GM18507 (cell line): ENCODE measurements around the gene SMTNL2.
"Not testable (repeated sequence)": the region's sequence is repeated elsewhere in the genome, so short reads cannot be mapped to it uniquely, and the experiment has no call there.

Source experiments
- DNase-seq: peaks from one replicate; pipeline ENCODE4 v3.0.0; 2011; ENCODE audit warnings: low read depth; ENCODE audit not compliant: insufficient read length; ENCODE audit errors: extremely low spot score
- FAIRE-seq: peaks from 2 replicates; lab custom pipeline; 2011; peaks lifted over from hg19 to GRCh38; lab: Jason Lieb, UNC

The SMTNL2 gene

DNA sequence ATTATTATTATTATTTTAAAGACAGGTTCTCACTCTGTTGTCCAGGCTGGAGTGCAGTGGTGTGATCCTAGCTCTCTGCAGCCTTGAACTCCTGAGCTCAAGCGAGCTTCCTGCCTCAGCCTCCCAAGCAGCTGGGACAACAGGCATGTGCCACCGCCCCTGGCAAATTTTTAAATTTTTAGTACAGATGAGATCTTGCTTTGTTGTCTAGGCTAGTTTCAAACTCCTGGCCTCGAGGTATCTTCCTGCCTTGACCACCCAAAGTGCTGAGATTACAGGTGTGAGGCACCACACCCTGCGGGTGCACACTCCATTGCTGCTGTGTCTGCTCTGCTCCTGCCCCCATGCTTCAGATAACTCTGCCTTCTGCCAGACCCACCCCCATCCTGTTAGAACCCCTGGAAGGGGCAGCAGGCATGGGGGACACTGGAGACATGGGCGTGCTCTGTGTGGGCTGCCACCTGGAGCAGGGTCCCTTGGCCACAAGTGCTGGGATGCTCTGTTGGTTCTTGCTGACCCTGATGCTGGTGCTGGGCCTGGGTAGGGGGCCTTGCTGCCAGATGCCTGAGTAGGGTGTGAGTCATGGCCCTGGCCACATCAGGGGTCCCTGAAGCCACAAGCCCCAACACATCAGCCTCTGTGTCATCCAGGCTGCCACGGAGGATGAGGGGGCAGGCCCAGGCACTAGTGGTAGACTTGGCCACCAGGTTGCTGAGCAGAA lies 26.5 kb upstream of the SMTNL2 start:
- FAIRE-seq: no peak
- no peak for DNase-seq

DNA sequence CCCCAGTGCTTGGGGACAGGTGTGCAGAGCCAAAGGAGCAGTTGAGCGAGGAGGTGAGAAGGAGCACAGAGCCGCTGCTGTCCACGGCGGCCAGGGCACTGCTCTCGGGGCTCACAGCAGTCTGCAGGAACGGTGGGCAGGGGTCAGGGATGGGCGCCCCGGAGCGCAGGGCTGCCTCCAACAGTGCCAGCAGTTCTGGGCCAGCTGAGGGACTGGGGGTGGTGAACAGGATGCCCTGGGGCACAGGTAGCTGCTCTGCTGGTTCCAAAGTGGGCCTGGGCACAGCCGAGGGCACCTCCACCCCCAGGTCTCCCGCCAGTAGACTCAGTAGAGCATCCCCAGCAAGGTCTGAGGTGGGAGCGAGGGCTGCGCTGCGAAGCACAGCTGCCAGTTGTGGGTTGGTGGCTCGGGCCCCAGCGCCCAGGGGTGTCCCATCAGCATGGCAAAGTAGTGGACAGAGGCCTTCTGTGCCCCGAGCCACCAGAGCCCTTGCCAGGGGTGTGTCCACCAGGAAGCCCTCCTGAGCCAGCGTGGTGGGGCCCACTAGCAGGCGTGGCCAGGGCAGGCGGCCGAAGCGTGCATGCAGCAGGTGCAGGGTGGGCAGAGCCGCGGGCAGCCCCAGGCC lies 25.9 kb upstream of the SMTNL2 start:
- DNase-seq (no peak), FAIRE-seq (no peak)

DNA sequence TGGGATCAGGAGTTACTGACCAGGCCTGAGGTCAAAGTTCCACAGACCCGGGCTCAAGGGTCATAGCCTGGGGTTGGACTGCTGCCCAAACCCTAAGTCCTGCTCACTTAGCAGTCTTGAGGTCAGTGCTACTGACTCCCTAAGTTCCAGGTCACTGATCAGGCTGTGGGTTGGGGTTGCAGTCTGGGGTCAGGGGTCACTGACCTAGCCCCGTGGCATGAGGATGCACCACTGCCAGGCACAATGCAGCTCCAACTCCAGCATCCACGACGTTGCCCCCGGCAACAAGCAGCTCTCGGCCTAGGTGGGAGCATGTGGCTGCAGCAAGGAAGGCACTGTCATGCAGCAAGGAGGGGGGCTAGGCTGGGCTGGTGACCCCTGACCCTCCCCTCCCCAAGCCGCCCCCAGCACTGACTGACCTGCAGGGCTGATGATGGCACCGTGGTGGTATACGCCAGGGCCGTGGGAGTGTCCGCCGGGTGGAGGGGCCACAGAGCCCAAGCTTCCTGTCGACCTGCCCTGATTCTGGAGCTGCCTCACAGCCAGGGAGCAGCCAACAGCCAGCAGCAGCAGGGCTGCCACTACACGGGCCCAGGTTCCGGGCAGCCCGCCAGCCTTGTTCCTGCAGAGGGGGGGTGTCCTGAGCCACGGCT lies 25.1 kb upstream of the SMTNL2 start:
- FAIRE-seq (no peak), DNase-seq (no peak)

DNA sequence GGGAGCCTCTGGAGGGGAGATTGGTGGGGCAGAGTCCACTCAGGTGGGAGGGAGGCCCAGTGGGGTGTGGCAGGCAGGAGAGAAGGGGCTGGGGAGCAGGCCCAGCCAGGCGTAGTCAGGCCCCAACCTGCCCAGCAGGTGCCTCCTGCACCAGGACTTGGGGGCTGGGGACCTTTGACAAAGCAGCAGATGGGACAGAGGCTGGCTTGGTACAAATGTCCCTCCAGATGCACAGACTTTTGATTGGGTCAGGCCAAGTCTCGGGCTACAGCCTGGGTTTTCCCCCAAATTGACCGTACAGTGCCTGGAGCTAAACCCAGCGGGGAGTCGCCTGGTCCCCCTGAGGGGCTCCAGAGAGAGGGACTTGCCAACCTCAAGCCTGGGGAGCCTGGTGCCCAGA lies 24.4 kb upstream of the SMTNL2 start:
- DNase-seq (no peak), FAIRE-seq (no peak)

DNA sequence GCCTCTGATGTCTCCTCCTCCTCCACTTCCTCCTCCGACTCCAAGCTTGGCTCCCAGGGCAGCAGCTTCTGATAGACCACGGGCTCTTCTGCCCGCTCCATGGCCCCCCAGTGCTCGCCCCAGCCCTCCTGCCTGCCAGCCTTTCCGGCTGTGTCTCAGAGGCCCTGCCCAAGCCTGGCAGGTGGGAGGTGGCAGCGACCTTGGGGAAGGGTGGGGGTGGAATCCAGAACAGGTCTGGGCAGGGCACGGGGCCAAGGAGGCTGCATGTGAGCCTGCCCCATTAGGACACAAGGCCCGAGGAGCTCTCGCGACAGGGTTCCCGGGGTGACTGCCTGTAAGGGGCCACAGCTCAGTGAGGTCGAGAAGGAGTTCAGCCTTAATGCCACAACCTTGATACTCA lies 23.9 kb upstream of the SMTNL2 start, which contains the start of gene GGT6:
Gene GGT6, minus strand, starts transcription at position 157 of the 400 bp plus-strand sequence. Its CDS starts 56 bp downstream, at position 101.
- FAIRE-seq (no peak), DNase-seq (no peak)

DNA sequence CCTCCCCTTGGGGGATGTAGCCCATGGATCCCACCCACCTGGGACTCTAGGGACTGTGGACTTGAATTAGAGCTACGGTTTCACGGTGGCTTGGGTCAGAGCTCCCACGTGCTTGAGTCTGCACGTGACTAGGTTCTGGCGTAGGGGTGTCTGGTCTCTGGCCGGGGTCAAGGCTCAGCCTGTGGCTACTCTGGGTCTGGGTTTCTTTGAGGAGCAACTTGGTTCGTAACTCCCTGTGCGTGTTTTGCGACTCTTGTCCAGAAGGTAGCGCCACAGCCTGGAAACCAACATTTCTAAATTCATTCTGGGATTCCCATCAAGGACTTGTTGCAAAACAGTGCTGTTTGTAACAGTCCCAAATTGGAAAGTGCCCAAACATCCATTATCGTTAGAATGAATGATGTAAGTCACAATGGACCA lies 23.5 kb upstream of the SMTNL2 start:
- no peak for FAIRE-seq
- DNase-seq: no peak

DNA sequence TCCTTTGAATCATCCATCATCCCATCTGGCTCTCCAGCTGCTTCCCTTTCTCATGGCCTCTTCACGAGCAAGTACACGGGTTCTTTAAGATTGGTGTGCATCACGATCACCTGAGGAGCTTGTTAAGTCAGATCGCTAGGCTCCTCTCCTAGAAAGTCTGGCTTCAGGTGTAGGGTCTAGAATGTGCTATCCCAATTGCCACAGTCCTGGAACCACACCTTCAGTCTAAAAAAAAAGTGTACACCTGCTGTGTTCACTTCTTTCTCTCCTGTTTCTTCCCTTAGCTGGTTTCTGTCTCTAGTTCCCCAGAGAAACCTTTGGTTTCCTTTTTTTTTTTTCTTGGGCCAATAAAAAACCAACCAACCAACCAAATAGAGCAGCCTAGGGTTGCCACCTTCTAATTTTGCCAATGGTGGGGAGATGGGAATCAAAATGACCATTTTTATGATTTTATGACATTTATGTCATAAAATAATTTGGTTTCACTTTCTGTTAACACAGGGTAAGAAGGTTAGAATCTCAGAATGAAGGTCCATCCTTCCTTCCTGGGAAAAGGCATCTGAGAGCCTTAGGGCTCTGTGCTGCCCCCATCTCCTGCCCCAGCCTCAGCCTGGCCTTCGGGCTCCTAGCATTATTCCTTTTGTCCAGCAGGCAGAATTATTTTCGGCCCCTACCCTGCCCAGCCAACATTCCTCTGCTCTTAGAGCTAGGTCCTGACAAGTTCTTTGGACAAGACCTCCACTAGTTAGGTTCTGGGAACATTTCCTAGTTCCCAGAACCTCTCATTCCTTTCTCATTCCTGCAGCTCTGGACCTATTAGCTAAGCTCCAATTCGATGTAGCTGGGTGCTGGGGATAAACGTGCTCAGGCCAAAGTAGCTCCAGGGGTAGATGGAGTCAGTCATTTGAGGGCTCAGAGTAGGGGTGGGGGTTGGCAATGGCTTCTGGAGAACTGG lies 22.0 kb upstream of the SMTNL2 start:
- no peak for DNase-seq
- peak; percentile 71 for FAIRE-seq

DNA sequence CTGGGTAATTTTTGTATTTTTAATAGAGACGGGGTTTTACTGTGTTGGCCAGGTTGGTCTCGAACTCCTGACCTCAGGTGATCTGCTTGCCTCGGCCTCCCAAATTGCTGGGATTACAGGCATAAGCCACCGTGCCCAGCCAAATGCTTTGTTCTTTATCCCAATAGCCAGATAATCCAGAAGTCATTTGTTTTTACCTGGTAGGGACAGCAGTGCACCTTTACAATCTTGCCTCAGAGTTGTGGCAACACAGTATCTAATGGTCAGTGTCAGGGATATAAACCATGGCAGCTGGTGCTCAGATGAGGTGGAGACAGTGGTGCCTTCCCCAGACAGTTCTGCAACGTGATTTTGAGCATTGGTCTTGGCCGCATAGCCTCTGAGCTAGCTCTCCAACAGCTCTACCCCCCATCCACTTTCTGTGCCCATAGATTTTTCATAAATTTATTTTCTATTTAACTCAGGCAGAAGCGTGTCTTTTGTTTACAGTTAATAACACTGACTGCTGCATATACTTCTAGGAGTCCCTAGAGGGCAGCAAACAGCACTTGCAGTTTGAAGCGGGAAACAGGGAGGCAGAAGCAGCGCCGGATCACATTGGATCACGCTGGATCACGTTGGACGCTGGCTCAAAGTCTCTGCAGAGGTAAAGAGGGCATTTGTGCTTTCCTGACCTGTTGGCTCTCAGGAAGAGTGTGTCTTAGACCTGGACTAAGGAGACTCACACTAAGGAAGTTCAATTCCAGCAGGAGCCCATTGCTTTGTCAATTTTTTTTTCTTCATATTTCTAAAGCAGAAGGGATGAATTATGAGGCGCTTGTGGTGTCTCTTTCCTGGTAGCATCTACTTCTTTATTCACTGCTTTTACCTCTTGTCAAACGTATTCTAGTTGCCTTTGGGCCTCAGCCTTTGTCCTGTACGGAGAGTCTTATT lies 18.9 kb upstream of the SMTNL2 start:
- DNase-seq (peak; percentile 44), FAIRE-seq (peak; percentile 88)

DNA sequence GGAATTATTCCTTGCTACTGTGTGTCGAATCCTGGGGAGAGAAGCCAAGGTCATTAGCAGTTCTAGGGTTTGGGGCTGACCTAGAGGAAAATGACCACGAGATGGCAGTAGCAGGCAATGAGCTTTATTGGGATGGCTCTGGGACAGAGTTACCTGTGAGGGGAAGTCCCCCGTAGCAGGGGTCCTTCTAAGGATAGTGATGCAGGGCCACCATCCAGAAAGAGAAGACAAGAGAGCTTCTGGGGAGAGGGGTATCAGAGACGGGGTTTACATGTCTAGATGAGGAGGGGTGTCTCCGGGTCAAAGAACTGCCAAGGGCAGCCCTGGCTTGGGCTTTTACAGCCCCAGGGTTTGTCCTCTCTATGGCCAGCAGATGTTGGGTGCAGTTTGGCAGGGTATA lies 17.5 kb upstream of the SMTNL2 start:
- DNase-seq (peak; percentile 44), FAIRE-seq (peak; percentile 72)

DNA sequence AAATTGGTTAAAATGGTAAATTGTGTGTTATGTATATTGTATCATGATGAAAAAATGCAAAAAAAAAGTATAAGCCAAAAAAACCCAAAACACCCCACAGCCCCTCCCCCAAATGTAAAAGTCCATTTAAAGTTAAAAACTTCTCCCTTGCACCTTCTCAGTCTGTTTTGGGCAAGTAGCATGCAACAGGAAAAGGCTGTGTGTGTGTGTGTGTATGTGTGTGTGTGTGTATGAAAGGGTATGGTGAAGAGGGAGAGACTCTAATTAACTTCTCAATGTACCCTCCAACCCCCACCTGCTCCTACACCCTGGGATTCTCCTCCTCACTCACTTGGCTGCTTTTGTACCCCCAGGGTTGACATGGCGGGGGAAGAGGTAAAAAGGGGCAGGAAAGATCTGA lies 14.7 kb upstream of the SMTNL2 start:
- FAIRE-seq: no peak
- DNase-seq: no peak

DNA sequence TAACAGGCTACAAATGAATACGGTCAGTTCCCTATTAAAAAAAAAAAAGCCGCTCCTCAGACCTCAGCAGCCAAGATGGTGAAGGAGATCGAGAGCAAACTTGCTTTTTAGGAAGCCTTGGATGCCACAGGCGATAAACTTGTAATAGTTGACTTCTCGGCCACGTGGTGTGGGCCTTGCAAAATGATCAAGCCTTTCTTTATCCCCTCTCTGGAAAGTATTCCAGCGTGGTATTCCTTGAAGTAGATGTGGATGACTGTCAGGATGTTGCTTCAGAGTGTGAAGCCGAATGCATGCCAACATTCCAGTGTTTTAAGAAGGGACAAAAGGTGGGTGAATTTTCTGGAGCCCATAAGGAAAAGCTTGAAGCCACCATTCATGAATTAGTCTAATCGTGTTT lies 12.2 kb upstream of the SMTNL2 start:
- no peak for FAIRE-seq
- DNase-seq: no peak

DNA sequence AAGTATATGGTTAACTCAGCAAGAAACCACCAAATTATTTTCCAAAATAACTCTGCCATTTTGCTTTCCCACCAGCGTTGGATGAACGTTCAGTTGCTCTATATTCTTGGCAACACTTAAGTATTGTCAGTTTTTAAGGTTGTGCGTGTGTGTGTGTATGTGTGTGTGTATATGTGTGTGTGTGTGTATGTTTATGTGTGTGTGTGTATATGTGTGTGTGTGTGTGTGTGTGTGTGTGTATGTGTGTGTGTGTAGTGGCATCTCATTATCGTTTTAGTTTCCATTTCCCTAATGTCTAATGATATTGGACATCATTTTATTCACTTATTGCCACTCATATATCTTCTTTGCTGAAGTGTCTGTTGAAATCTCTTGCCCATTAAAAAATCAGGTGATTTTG lies 11.2 kb upstream of the SMTNL2 start:
- no peak for FAIRE-seq
- DNase-seq: no peak

DNA sequence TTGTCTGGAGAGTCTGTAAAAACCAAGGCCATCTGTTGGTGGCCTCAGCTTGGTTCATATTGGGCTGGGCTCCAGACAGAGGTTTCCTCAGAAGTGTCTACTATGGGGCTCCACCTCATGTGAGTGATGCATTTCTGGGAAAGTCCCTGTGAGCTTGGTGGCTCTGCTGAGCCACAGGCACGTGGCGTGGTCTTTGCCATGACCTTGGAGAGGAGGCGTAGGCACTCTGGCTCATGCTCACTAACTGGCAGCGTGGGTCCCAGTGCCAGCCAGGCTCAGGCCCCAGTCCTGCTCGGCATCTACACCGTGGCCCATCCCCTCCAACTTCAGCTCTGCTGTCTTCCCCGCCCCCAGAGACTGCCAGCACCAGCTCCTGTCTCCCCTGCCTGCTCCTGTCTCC lies 10.7 kb upstream of the SMTNL2 start:
- DNase-seq (no peak), FAIRE-seq (peak; percentile 47)

DNA sequence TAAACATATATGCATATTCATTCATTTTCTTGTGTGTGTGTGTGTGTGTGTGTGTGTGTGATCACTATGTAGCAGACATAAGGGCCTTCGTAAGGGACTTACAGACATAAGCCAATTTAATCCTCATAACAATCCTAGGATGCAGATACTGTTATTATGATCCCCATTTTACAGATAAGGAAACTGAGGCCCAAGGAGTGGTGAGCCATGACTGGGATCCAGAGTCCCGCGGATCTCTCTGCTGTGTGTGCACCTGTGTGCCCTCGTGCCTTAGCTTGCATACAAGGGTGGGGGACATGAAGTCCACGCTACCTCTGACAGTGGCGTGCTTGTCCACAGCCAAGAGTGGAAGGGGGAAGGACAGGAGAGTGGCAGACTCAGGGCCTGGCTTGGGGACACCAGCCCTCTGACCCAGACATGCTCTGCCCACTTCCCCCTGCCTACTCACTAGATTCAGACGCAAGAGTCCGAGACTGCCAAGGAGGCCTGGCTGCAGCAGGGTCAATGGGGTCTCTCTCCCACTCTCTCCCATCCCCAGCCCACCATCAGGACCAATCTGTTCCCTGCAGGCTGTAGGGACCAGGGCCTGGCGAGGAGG lies 9.8 kb upstream of the SMTNL2 start:
- no peak for DNase-seq
- FAIRE-seq: no peak

DNA sequence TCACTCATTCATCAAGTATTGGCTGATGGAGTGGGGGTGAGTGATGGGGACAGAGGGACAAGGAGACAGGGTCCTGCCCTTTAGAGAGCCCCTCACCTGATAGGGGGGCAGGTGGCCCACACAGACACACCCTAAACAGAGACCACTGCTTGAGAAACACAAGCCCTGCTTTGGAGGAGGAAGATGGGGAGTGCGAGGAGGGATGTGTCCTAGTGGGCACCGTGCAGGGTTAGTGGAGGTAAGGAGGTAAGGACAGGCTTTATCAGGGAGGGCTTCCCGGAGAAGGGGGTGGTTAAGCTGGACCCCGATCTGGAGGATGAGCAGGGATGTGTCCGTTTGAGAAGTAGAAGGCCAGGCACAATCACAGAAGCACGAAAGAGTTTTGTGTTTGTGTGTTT lies 8.2 kb upstream of the SMTNL2 start:
- DNase-seq: no peak
- no peak for FAIRE-seq

DNA sequence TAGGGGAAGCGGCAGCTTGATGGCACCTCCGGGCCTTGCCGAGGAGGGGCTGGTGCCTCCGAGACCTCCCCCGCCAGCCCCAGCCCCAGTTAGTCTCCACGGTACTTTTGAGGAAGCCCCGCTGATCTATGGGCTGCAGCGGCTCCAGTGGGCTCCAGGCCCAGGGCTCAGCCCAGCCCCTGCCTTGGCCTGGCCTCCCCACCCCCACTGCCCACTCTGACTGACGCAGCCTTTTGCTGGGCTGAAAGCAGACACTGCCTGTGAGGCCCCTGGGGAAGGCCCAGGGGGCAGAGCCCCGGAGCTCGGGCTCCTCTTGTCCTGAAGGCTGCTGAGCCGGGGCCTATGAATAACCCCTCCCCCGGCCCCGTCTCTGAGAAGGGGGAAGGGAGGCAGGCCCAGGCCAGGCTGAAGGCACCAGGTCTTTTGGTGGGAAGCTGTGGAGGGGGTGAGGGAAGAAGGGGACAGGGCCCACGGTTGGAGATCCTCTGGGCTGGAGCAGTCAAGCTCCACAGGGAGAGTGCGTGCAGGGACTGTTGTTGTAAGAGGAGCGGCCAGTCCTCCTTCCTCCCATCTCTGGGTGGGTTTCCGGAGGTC lies 7.5 kb upstream of the SMTNL2 start:
- DNase-seq (no peak), FAIRE-seq (no peak)

DNA sequence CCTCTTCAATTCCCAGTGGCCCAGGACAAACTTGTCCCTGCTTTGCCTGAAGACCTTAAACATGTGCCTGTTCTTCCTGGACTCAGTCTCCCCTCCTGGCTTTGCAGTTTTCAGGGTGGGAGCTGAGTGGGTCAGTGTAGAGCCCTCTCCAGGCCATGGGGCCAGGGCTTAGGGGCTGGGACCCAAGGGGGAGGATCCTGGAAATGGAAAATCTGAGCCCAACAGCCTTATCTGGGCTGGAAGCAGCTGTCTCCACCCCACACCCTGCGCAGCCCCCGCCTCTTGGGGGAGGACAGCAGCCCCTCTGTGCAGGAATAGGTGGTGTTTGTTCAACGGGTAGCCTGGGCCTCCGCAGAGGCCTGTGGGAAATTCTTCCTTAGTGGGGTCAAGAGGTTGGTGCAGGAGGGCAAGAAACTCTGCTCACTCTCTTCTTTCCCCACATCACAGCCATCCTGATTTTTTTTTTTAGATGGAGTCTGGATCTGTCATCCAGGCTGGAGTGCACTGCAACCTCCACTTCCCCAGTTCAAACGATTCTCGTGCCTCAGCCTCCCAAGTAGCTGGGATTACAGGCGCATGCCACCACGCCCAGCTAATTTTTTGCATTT lies 6.8 kb upstream of the SMTNL2 start:
- no peak for DNase-seq

DNA sequence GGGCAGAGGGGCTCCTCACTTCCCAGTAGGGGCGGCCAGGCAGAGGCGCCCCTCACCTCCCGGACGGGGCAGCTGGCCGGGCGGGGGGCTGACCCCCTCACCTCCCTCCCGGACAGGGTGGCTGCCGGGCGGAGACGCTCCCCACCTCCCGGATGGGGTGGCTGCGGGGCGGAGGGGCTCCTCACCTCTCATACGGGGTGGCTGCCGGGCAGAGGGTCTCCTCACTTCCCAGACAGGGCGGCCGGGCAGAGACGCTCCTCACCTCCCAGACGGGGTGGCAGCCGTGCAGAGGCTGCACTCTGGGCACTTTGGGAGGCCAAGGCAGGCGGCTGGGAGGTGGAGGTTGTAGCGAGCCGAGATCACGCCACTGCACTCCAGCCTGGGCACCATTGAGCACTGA lies 6.0 kb upstream of the SMTNL2 start:
- FAIRE-seq, DNase-seq: not testable (repeated sequence)

More for the DNA sequence above, 6.8 kb upstream of the SMTNL2 start:
- FAIRE-seq: no peak
